Liver (tissue), 9 donors: Measurements from ENCODE around the gene DCDC2B. TPM values are rescaled to one million over a fixed set of nuclear protein-coding genes. Genes with fewer than 3 reads are reported as not detected.

Experiments used
- DNase-seq: peaks from one replicate; pipeline ENCODE4 v3.0.0-alpha.2; 2017; ENCODE audit warnings: low spot score
- H3K27ac ChIP-seq, 2 donors: one replicate each; pipeline ENCODE4 v1.7.0; 2013; ENCODE audit warnings: inconsistent platforms in 2 of 2, low read length in 2 of 2, control low read depth in 1 of 2, low read depth in 1 of 2, mild to moderate bottlenecking in 1 of 2
- H3K27me3 ChIP-seq, 4 donors: one replicate each; pipeline versions ENCODE4 v1.6.1 to v1.7.0; 2013; ENCODE audit warnings: low read length in 3 of 4, inconsistent platforms in 1 of 4, mild to moderate bottlenecking in 1 of 4, moderate library complexity in 1 of 4; ENCODE audit not compliant: control insufficient read depth in 4 of 4, insufficient read depth in 4 of 4
- H3K36me3 ChIP-seq, 4 donors: one replicate each; pipeline versions ENCODE4 v1.6.1 to v1.7.0; 2013; ENCODE audit warnings: low read length in 3 of 4, mild to moderate bottlenecking in 3 of 4, low read depth in 1 of 4, moderate library complexity in 1 of 4; ENCODE audit not compliant: control insufficient read depth in 4 of 4, insufficient read depth in 3 of 4
- H3K4me1 ChIP-seq, 4 donors: one replicate each; pipeline versions ENCODE4 v1.6.1 to v1.7.0; 2013; ENCODE audit warnings: low read length in 3 of 4, mild to moderate bottlenecking in 3 of 4, moderate library complexity in 1 of 4; ENCODE audit not compliant: control insufficient read depth in 4 of 4, insufficient read depth in 4 of 4
- H3K4me3 ChIP-seq, 3 donors: one replicate each; pipeline versions ENCODE4 v1.6.1 to v1.7.0; 2013; ENCODE audit warnings: low read length in 3 of 3, control low read depth in 1 of 3, low read depth in 1 of 3, mild to moderate bottlenecking in 1 of 3
- H3K9ac ChIP-seq, 2 donors: one replicate each; pipeline ENCODE4 v1.7.0; 2013; ENCODE audit warnings: low read length in 2 of 2, mild to moderate bottlenecking in 2 of 2, moderate library complexity in 2 of 2, control low read depth in 1 of 2, low read depth in 1 of 2
- H3K9me3 ChIP-seq, 4 donors: one replicate each; pipeline versions ENCODE4 v1.6.1 to v1.7.0; 2013; ENCODE audit warnings: low read length in 3 of 4; ENCODE audit not compliant: control insufficient read depth in 4 of 4
- CTCF ChIP-seq: fragments of 150-350 bp; IDR thresholded peaks from 2 replicates; pipeline ENCODE4 v1.5.1; 2017; ENCODE audit warnings: improper control_type of control experiment, low read depth, low read length; ENCODE audit not compliant: missing input control
- EGR1 ChIP-seq, 2 donors: IDR thresholded peaks; 2 replicates each; pipeline ENCODE4 v1.6.1; 2016 to 2018; ENCODE audit warnings: antibody characterized with exemption in 2 of 2, low read depth in 2 of 2
- FOXA2 ChIP-seq: IDR thresholded peaks from 2 replicates; pipeline ENCODE4 v1.6.1; 2016; ENCODE audit warnings: antibody characterized with exemption
- GABPA ChIP-seq, 2 donors: IDR thresholded peaks in 1 of 2; conservative IDR thresholded peaks in 1 of 2; 2 replicates each; pipeline ENCODE4 v1.6.1; 2016; ENCODE audit warnings: antibody characterized with exemption in 2 of 2, mild to moderate bottlenecking in 1 of 2, moderate library complexity in 1 of 2
- HNF4A ChIP-seq, 2 donors: conservative IDR thresholded peaks; 2 replicates each; pipeline ENCODE4 v1.6.1; 2016; ENCODE audit warnings: antibody characterized with exemption in 2 of 2, mild to moderate bottlenecking in 2 of 2
- HNF4G ChIP-seq: IDR thresholded peaks from 2 replicates; pipeline ENCODE4 v1.6.1; 2016; ENCODE audit warnings: antibody characterized with exemption
- MAX ChIP-seq: IDR thresholded peaks from 2 replicates; pipeline ENCODE4 v1.6.1; 2016; ENCODE audit warnings: antibody characterized with exemption
- NR2F2 ChIP-seq: IDR thresholded peaks from 2 replicates; pipeline ENCODE4 v1.6.1; 2016; ENCODE audit warnings: antibody characterized with exemption
- RAD21 ChIP-seq, 2 donors: IDR thresholded peaks; 2 replicates each; pipeline ENCODE4 v1.6.1; 2016; ENCODE audit warnings: antibody characterized with exemption in 2 of 2, mild to moderate bottlenecking in 2 of 2
- REST ChIP-seq: IDR thresholded peaks from 2 replicates; pipeline ENCODE4 v1.6.1; 2016; ENCODE audit warnings: antibody characterized with exemption, mild to moderate bottlenecking
- RXRA ChIP-seq, 2 donors: IDR thresholded peaks; 2 replicates each; pipeline ENCODE4 v1.6.1; 2017 to 2018; ENCODE audit warnings: antibody characterized with exemption in 2 of 2, mild to moderate bottlenecking in 1 of 2
- TAF1 ChIP-seq: conservative IDR thresholded peaks from 2 replicates; pipeline ENCODE4 v1.6.1; 2016; ENCODE audit warnings: antibody characterized with exemption, mild to moderate bottlenecking
- YY1 ChIP-seq: IDR thresholded peaks from 2 replicates; pipeline ENCODE4 v1.6.1; 2016; ENCODE audit warnings: antibody characterized with exemption, mild to moderate bottlenecking
- ZBTB33 ChIP-seq: IDR thresholded peaks from 2 replicates; pipeline ENCODE4 v1.6.1; 2016; ENCODE audit warnings: antibody characterized with exemption
- WGBS: extraction: QIAGEN DNeasy Blood & Tissue Kit; methylation state at CpG from one replicate; pipeline ENCODE4 v1.1.7; 2013; 5-methylcytosine and 5-hydroxymethylcytosine counted together
- polyA plus RNA-seq, 2 donors: library from polyadenylated mRNA; stranded (reverse) in 1 of 2; unstranded in 1 of 2; fragments of 200-250 nt in 1 of 2; fragments of >200 nt in 1 of 2; fragmentation: Nextera tagmentation in 1 of 2; extraction: Ambion mirVana in 1 of 2; gene quantifications; one replicate each; pipeline versions ENCODE4 v1.2.1 to v1.2.3, GENCODE V29; 2013 to 2015
- total RNA-seq, 2 donors: library from RNA; depleted of rRNA; stranded (reverse); fragments of >200 nt; gene quantifications; one replicate each; pipeline ENCODE4 v1.2.3, GENCODE V29; 2014
- donor health status: healthy.
- donor health status: healthy.
- donor health status: healthy.
- donor health status: healthy.
- donor health status: healthy.

Gene DCDC2B
- total and polyA plus RNA-seq, 4 donors, result 0.08 TPM; not detected in 3

GRCh38 chr1:32223683-32224082, 14.8 kb downstream of the DCDC2B start:
- peak overlapping the region in 1 of 2 donors; percentile 29 for H3K9ac ChIP-seq
- WGBS, result 83% methylated on average over 3 of the region's 3 CpGs
- DNase-seq, result no peak
- peaks cover 13 to 26% (median 23%) of the 10 kb centered on the region in 4 donors for H3K4me1 ChIP-seq
- H3K27me3 ChIP-seq, result no peaks in the 10 kb centered on the region
- no peaks in the 10 kb centered on the region for H3K9me3 ChIP-seq
- H3K27ac ChIP-seq, result peak overlapping the region; percentile 56 to 77
- no peak for TF ChIP-seq CTCF
- peak in 1 of 2 donors; percentile 67 for TF ChIP-seq RAD21 (IDR thresholded peaks at IDR 0.05)
- peaks cover 4 to 30% (median 23%) of the 10 kb centered on the region in 4 donors for H3K36me3 ChIP-seq
- H3K4me3 ChIP-seq, result no peak overlapping the region

- H3K4me1 ChIP-seq, result peaks cover 13 to 26% (median 23%) of the 10 kb centered on the region in 4 donors
- peak overlapping the region; percentile 56 to 77 for H3K27ac ChIP-seq
- H3K27me3 ChIP-seq, result no peaks in the 10 kb centered on the region
- DNase-seq, result no peak
- WGBS, result 42% methylated on average over 4 of the region's 4 CpGs
- H3K9me3 ChIP-seq, result no peaks in the 10 kb centered on the region
- H3K36me3 ChIP-seq, result peaks cover 4 to 34% (median 27%) of the 10 kb centered on the region in 4 donors
- H3K9ac ChIP-seq, result no peak overlapping the region
- H3K4me3 ChIP-seq, result no peak overlapping the region
- TF ChIP-seq FOXA2, result peak; percentile 52
- peak; percentile 27 to 44 for TF ChIP-seq HNF4A (conservative IDR thresholded peaks at IDR 0.05)
- TF ChIP-seq RXRA (IDR thresholded peaks at IDR 0.05), result peak; percentile 77 to 81
- no peak for TF ChIP-seq CTCF
Observed at GRCh38 chr1:32224285-32224684, 15.4 kb downstream of the DCDC2B start.

- Histone ChIP-seq H3K4me1 (peaks cover 2 to 9% (median 8%) of the 10 kb centered on the region in 4 donors), H3K27me3 (no peaks in the 10 kb centered on the region), H3K27ac (no peak overlapping the region), H3K9ac (no peak overlapping the region), H3K4me3 (no peak overlapping the region), H3K36me3 (peaks cover 9 to 62% (median 46%) of the 10 kb centered on the region in 4 donors), H3K9me3 (no peaks in the 10 kb centered on the region)
- no peak for DNase-seq
- WGBS, result 83% methylated on average over 3 of the region's 3 CpGs
- TF ChIP-seq RXRA (IDR thresholded peaks at IDR 0.05) (no peak), NR2F2 (no peak), REST (no peak), HNF4G (no peak), CTCF (no peak), TAF1 (no peak), MAX (no peak), HNF4A (conservative IDR thresholded peaks at IDR 0.05) (no peak), ZBTB33 (no peak), EGR1 (IDR thresholded peaks at IDR 0.05; ENCODE audit: low read depth in 2 of 2) (no peak), GABPA (IDR thresholded peaks at IDR 0.05 in 1 of 2, conservative IDR thresholded peaks at IDR 0.05 in 1 of 2) (no peak), YY1 (no peak), FOXA2 (no peak)
Observed at GRCh38 chr1:32228771-32229170, 19.9 kb downstream of the DCDC2B start.
